ENCODE measurements around the gene OR13C4. TPM values are rescaled to one million over a fixed set of nuclear protein-coding genes. Genes with fewer than 3 reads are reported as not detected.

OR13C4 gene
- total RNA-seq, 1 experiment from 2014 or later, result not detected

- no TSS peak for BruUV-seq (replicated peaks)
- Histone ChIP-seq H3K27ac (no peak overlapping the region), H3K79me2 (ENCODE audit: low read depth) (no peaks in the 10 kb centered on the region), H3F3A (ENCODE audit: insufficient read depth, low read depth) (no peaks in the 10 kb centered on the region), H3K9me2 (ENCODE audit: insufficient read depth) (no peaks in the 10 kb centered on the region), H3K4me2 (no peak overlapping the region), H3K4me3 (no peak overlapping the region), H4K20me1 (ENCODE audit: insufficient read depth) (no peaks in the 10 kb centered on the region), H3K27me3 (ENCODE audit: insufficient read depth, low read depth) (no peaks in the 10 kb centered on the region), H2AFZ (no peak overlapping the region), H3K9me3 (ENCODE audit: insufficient read depth, low read depth) (no peaks in the 10 kb centered on the region), H3K4me1 (replicated peaks; ENCODE audit: insufficient read depth) (no peaks in the 10 kb centered on the region), H3K36me3 (ENCODE audit: low read depth) (no peaks in the 10 kb centered on the region)
- intact Hi-C loops (cut with micrococcal nuclease; ENCODE audit: unreplicated experiment), result no loop called here
- DNase-seq, result no peak
- TF ChIP-seq, protein P1, sequence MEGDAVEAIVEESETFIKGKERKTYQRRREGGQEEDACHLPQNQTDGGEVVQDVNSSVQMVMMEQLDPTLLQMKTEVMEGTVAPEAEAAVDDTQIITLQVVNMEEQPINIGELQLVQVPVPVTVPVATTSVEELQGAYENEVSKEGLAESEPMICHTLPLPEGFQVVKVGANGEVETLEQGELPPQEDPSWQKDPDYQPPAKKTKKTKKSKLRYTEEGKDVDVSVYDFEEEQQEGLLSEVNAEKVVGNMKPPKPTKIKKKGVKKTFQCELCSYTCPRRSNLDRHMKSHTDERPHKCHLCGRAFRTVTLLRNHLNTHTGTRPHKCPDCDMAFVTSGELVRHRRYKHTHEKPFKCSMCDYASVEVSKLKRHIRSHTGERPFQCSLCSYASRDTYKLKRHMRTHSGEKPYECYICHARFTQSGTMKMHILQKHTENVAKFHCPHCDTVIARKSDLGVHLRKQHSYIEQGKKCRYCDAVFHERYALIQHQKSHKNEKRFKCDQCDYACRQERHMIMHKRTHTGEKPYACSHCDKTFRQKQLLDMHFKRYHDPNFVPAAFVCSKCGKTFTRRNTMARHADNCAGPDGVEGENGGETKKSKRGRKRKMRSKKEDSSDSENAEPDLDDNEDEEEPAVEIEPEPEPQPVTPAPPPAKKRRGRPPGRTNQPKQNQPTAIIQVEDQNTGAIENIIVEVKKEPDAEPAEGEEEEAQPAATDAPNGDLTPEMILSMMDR (conservative IDR thresholded peaks at IDR 0.05), result no peak
- TF ChIP-seq EZH2 (IDR thresholded peaks at IDR 0.05; ENCODE audit: low read depth), result no peak
- CTCF ChIA-PET, result no interaction called here
- POLR2A ChIA-PET (ENCODE audit: unreplicated experiment), result no interaction called here
Measured at GRCh38 chr9:104555521-104555920, 28.5 kb upstream of the OR13C4 start.

GRCh38 chr9:104553261-104553660 is 26.3 kb upstream of the OR13C4 start:
- ChIA-PET POLR2A (ENCODE audit: unreplicated experiment) (no interaction called here), CTCF (no interaction called here)

GRCh38 chr9:104544644-104545043 is 17.6 kb upstream of the OR13C4 start:
- H3K27me3 ChIP-seq (ENCODE audit: insufficient read depth, low read depth), result no peaks in the 10 kb centered on the region
- no peaks in the 10 kb centered on the region for H3F3A ChIP-seq (ENCODE audit: insufficient read depth, low read depth)
- H3K9me2 ChIP-seq (ENCODE audit: insufficient read depth), result no peaks in the 10 kb centered on the region
- H3K4me2 ChIP-seq, result no peak overlapping the region
- H3K9me3 ChIP-seq (ENCODE audit: insufficient read depth, low read depth), result no peaks in the 10 kb centered on the region; the same call in 1 of the 2 replicates
- no peaks in the 10 kb centered on the region for H3K4me1 ChIP-seq (replicated peaks; ENCODE audit: insufficient read depth)
- H3K36me3 ChIP-seq (ENCODE audit: low read depth), result no peaks in the 10 kb centered on the region
- H4K20me1 ChIP-seq (ENCODE audit: insufficient read depth), result no peaks in the 10 kb centered on the region
- intact Hi-C loops (cut with micrococcal nuclease; ENCODE audit: unreplicated experiment), result no loop called here
- ChIA-PET POLR2A (ENCODE audit: unreplicated experiment) (no interaction called here), CTCF (no interaction called here)
- no peak overlapping the region for H3K27ac ChIP-seq
- H2AFZ ChIP-seq, result no peak overlapping the region
- H3K79me2 ChIP-seq (ENCODE audit: low read depth), result no peaks in the 10 kb centered on the region
- no peak for DNase-seq
- no TSS peak for BruUV-seq (replicated peaks)
- TF ChIP-seq EZH2 (IDR thresholded peaks at IDR 0.05; ENCODE audit: low read depth), result no peak
- TF ChIP-seq, protein P1 (conservative IDR thresholded peaks at IDR 0.05), result no peak
- H3K4me3 ChIP-seq, result no peak overlapping the region

More at GRCh38 chr9:104553261-104553660, 26.3 kb upstream of the OR13C4 start:
- Histone ChIP-seq H4K20me1 (ENCODE audit: insufficient read depth) (no peaks in the 10 kb centered on the region), H3F3A (ENCODE audit: insufficient read depth, low read depth) (no peaks in the 10 kb centered on the region), H3K9me2 (ENCODE audit: insufficient read depth) (no peaks in the 10 kb centered on the region), H3K9me3 (ENCODE audit: insufficient read depth, low read depth) (no peaks in the 10 kb centered on the region), H3K27ac (no peak overlapping the region), H3K36me3 (ENCODE audit: low read depth) (no peaks in the 10 kb centered on the region), H3K4me3 (no peak overlapping the region), H2AFZ (no peak overlapping the region), H3K79me2 (ENCODE audit: low read depth) (no peaks in the 10 kb centered on the region), H3K4me2 (no peak overlapping the region), H3K4me1 (replicated peaks; ENCODE audit: insufficient read depth) (no peaks in the 10 kb centered on the region), H3K27me3 (ENCODE audit: insufficient read depth, low read depth) (no peaks in the 10 kb centered on the region)
- no peak for DNase-seq
- no TSS peak for BruUV-seq (replicated peaks)
- intact Hi-C loops (cut with micrococcal nuclease; ENCODE audit: unreplicated experiment), result no loop called here
- TF ChIP-seq, protein P1 (conservative IDR thresholded peaks at IDR 0.05), result no peak
- TF ChIP-seq EZH2 (IDR thresholded peaks at IDR 0.05; ENCODE audit: low read depth), result no peak

Measured in PC-9 (cell line).